PC-3 (cell line): Measurements from ENCODE around the gene AMFR. TPM values are rescaled to one million over a fixed set of nuclear protein-coding genes. Genes with fewer than 3 reads are reported as not detected.

Experiments
- ATAC-seq: fragments of 200-7000 bp; cut with Tn5 transposase; 2 replicates; pipeline ENCODE4 v1.9.1; 2020; ENCODE audit warnings: mild to moderate bottlenecking, moderate library complexity
- BruUV-seq: library from RNA; stranded (reverse); fragments of 400-500 nt; replicated peaks from 2 replicates; lab custom pipeline; 2021; lab: Mats Ljungman, UMichigan
- CTCF ChIA-PET: fragments of 300-600 bp; sonication (Branson Sonifier 250); formaldehyde crosslinking; loops from one replicate; lab custom pipeline; 2022; ENCODE audit warnings: antibody characterized with exemption; lab: Charles Lee
- POLR2A ChIA-PET: fragments of 300-600 bp; sonication (Branson Sonifier 250); formaldehyde crosslinking; loops from one replicate; lab custom pipeline; 2022; ENCODE audit warnings: antibody characterized with exemption; ENCODE audit not compliant: unreplicated experiment; lab: Charles Lee
- DNase-seq: peaks from one replicate; pipeline ENCODE4 v3.0.0-alpha.2; 2015
- H2AFZ ChIP-seq: fragments of 300-600 bp; sonication (generic); 2 replicates; pipeline ENCODE4 v1.6.0; 2016; ENCODE audit warnings: antibody characterized with exemption, low read length
- H3F3A ChIP-seq: fragments of 300-600 bp; sonication (generic); one replicate; pipeline ENCODE4 v1.6.0; 2017; ENCODE audit warnings: antibody characterized with exemption, low read length, control low read depth, mild to moderate bottlenecking; ENCODE audit not compliant: unreplicated experiment
- H3K27ac ChIP-seq: fragments of 300-600 bp; sonication (generic); 2 replicates; pipeline ENCODE4 v1.5.1; 2016; ENCODE audit warnings: mild to moderate bottlenecking, low read length
- H3K27me3 ChIP-seq: fragments of 300-600 bp; sonication (generic); 2 replicates; pipeline ENCODE4 v1.6.1; 2016; ENCODE audit warnings: low read length, mixed read lengths
- H3K36me3 ChIP-seq: fragments of 300-600 bp; sonication (generic); 2 replicates; pipeline ENCODE4 v1.6.1; 2016; ENCODE audit warnings: low read depth, mixed run types, low read length, mixed read lengths
- H3K4me1 ChIP-seq: fragments of 300-600 bp; sonication (generic); 2 replicates; pipeline ENCODE4 v1.5.1; 2016; ENCODE audit warnings: low read length; ENCODE audit not compliant: insufficient read depth
- H3K4me2 ChIP-seq: fragments of 300-600 bp; sonication (generic); 2 replicates; pipeline ENCODE4 v1.6.0; 2016; ENCODE audit warnings: low read length
- H3K4me3 ChIP-seq: fragments of 300-600 bp; sonication (generic); 2 replicates; pipeline ENCODE4 v1.5.1; 2016; ENCODE audit warnings: mild to moderate bottlenecking, low read length, mixed read lengths
- H3K79me2 ChIP-seq: fragments of 300-600 bp; sonication (generic); 2 replicates; pipeline ENCODE4 v1.6.1; 2017; ENCODE audit warnings: low read length, mixed read lengths
- H3K9ac ChIP-seq: fragments of 300-600 bp; sonication (generic); 2 replicates; pipeline ENCODE4 v1.6.0; 2016; ENCODE audit warnings: mild to moderate bottlenecking, low read length
- H3K9me2 ChIP-seq: fragments of 300-600 bp; sonication (generic); replicated peaks from 2 replicates; pipeline ENCODE4 v1.6.1; 2016; ENCODE audit warnings: mixed run types, low read length, mixed read lengths
- H3K9me3 ChIP-seq: fragments of 300-600 bp; sonication (generic); 2 replicates; pipeline ENCODE4 v1.6.1; 2016; ENCODE audit warnings: low read length, mixed read lengths
- H4K20me1 ChIP-seq: fragments of 300-600 bp; sonication (generic); 2 replicates; pipeline ENCODE4 v1.6.1; 2016; ENCODE audit warnings: low read length, mixed read lengths
- CTCF ChIP-seq: fragments of 300-600 bp; sonication (generic); conservative IDR thresholded peaks from 2 replicates; pipeline ENCODE4 v1.5.1; 2017; ENCODE audit warnings: antibody characterized with exemption, low read depth, mild to moderate bottlenecking, low read length
- EZH2 ChIP-seq: fragments of 300-600 bp; sonication (generic); IDR thresholded peaks from one replicate; pipeline ENCODE4 v1.6.1; 2017; ENCODE audit warnings: antibody characterized with exemption, mild to moderate bottlenecking, low read length; ENCODE audit not compliant: unreplicated experiment
- EZH2phosphoT487 ChIP-seq: fragments of 300-600 bp; sonication (generic); IDR thresholded peaks from 2 replicates; pipeline ENCODE4 v1.6.1; 2018; ENCODE audit warnings: mild to moderate bottlenecking, antibody characterized with exemption, low read length, borderline replicate concordance
- intact Hi-C: fragments of 100-400 bp; cut with micrococcal nuclease; formaldehyde crosslinking; loops from 2 replicates; pipeline ENCODE4 v1.9.0; 2023
- total RNA-seq: library from RNA; depleted of rRNA; stranded (reverse); fragments of >200 nt; gene quantifications from 2 replicates; pipeline ENCODE4 v1.2.3, GENCODE V29; 2014

AMFR gene
- total RNA-seq, 1 experiment from 2014 or later, result 98.9 TPM

DNA sequence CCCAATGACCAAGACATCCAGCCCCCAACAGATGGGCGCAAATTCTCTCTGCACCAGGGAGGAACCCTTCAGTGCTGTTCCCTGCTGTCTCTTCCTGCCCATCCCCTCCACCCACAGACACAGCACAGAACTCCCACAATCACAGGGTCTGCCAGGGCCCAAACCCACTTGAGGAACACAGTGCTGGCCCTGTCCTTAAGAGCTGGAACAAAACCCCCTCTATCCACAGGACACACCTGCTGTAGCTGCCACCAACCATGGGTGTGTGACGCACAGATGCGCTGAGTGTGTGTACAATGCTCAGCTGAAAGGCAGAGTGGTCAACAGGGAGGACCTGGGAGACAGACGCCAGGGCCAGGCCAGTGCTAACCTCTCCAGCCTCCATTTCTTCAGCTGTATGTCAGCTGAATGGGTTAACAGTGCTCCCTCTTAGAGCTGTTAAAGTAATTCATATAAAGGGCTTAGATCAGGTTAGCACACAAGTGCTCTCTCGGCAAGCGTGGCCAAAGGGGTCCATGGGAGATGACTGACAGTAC is 62.1 kb downstream of the AMFR start:
- H4K20me1 ChIP-seq, result no peaks in the 10 kb centered on the region
- no peak for ATAC-seq
- H3K27me3 ChIP-seq, result no peaks in the 10 kb centered on the region
- DNase-seq, result no peak
- no peaks in the 10 kb centered on the region for H3K79me2 ChIP-seq
- H3K4me1 ChIP-seq, result no peaks in the 10 kb centered on the region
- no peaks in the 10 kb centered on the region; the same call in 1 of the 2 replicates for H3K36me3 ChIP-seq
- H3K9me2 ChIP-seq, result no peaks in the 10 kb centered on the region
- H3K9me3 ChIP-seq, result no peaks in the 10 kb centered on the region
- no peak overlapping the region for H3K4me2 ChIP-seq
- no peak overlapping the region for H3K9ac ChIP-seq
- TF ChIP-seq CTCF (no peak), EZH2phosphoT487 (no peak), EZH2 (no peak)
- CTCF ChIA-PET, result no interaction called here
- POLR2A ChIA-PET, result no interaction called here
- H2AFZ ChIP-seq, result no peak overlapping the region
- intact Hi-C loops, result no loop called here
- H3K4me3 ChIP-seq, result no peak overlapping the region
- no peaks in the 10 kb centered on the region for H3F3A ChIP-seq
- BruUV-seq, result no TSS peak
- no peak overlapping the region for H3K27ac ChIP-seq

DNA sequence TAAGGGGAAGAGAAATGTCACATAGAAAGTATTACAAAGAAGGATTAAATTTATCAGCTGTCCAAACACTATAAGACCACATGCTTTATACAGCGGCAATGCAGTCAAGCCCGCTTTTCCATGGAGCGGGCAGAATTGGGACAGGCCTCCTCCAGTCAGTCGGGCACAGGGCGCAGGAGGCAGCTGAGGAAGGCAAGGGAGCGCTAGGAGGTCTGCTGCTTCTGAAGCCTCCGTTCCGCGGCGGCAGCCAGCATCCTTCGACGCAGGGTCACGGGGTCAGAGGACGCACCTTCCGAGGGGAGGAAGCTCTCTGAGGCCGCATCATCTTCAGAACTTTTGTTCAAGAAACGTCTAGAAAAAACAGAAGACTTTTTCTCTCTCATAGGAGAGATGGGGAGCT is 62.6 kb downstream of the AMFR start:
- intact Hi-C loops, result no loop called here
- Histone ChIP-seq H3K9me2 (no peaks in the 10 kb centered on the region), H3K4me1 (no peaks in the 10 kb centered on the region), H3K27ac (no peak overlapping the region), H3K4me2 (no peak overlapping the region), H3K79me2 (no peaks in the 10 kb centered on the region), H2AFZ (no peak overlapping the region), H3K4me3 (no peak overlapping the region), H3F3A (no peaks in the 10 kb centered on the region), H3K9me3 (no peaks in the 10 kb centered on the region), H3K9ac (no peak overlapping the region), H3K36me3 (no peaks in the 10 kb centered on the region; the same call in 1 of the 2 replicates), H3K27me3 (no peaks in the 10 kb centered on the region), H4K20me1 (no peaks in the 10 kb centered on the region)
- no peak for ATAC-seq
- ChIA-PET POLR2A (no interaction called here), CTCF (no interaction called here)
- BruUV-seq, result no TSS peak
- TF ChIP-seq CTCF (no peak), EZH2phosphoT487 (no peak), EZH2 (no peak)
- no peak for DNase-seq

DNA sequence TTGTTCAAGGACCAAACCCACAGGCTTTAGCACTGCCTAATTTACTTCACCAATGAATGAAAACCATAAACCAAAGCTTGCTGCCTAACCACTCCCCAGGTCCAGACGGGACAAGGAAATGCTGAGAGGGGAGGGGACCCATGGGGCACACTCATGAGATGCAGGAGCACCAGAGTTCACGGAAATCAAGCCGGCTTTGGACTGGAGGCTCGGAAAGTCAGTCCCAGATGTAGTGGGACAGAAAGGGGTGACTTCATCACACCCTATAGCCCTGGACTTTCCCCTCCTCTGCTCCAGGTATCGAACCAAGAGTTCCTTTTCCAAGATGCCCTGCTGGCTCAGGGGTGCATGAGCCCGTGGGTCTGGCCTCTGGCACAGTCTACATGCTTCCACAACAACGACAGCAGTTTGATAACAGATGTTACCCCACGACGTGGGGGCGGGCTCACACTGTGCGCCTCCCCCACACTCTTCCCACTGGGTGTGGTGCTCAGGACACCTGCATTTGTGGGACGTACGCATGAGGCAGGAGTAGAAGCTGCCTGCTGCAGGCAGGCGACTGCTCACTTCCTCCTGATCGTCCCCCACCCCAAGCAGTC is 63.2 kb downstream of the AMFR start:
- Histone ChIP-seq H4K20me1 (no peaks in the 10 kb centered on the region), H3K9me3 (no peaks in the 10 kb centered on the region), H3F3A (no peaks in the 10 kb centered on the region), H3K4me1 (0 out of 2 replicates have a peak, but pooled peaks cover 4% of the 10 kb centered on the region), H2AFZ (no peak overlapping the region), H3K27me3 (no peaks in the 10 kb centered on the region), H3K4me3 (no peak overlapping the region), H3K9me2 (no peaks in the 10 kb centered on the region), H3K9ac (no peak overlapping the region), H3K79me2 (no peaks in the 10 kb centered on the region), H3K27ac (no peak overlapping the region), H3K36me3 (no peaks in the 10 kb centered on the region), H3K4me2 (no peak overlapping the region)
- TF ChIP-seq EZH2 (no peak), EZH2phosphoT487 (no peak), CTCF (no peak)
- TSS peak; percentile 43 for BruUV-seq
- CTCF ChIA-PET, result no interaction called here
- DNase-seq, result no peak
- intact Hi-C loops, result no loop called here
- POLR2A ChIA-PET, result no interaction called here
- no peak for ATAC-seq
